NT2/D1 (cell line): ENCODE results near the gene SOWAHD.

Experiments used
- SUZ12 ChIP-seq: IDR thresholded peaks from 2 replicates; pipeline ENCODE4 v1.6.1; 2011; ENCODE audit not compliant: insufficient read length, insufficient read depth; ENCODE audit errors: extremely low read depth
- YY1 ChIP-seq: IDR thresholded peaks from 2 replicates; pipeline ENCODE4 v1.6.1; 2011; ENCODE audit not compliant: insufficient read length, insufficient read depth
- ZNF274 ChIP-seq: IDR thresholded peaks from 2 replicates; pipeline ENCODE4 v1.6.1; 2011; ENCODE audit warnings: mild to moderate bottlenecking, low read depth, low read length

- no peak for TF ChIP-seq ZNF274
- TF ChIP-seq YY1, result no peak
- TF ChIP-seq SUZ12, result no peak
Observed at GRCh38 chrX:119757646-119757978, 776 bp upstream of the SOWAHD start.
